HG03045 (cell line): ENCODE results near the gene KCNAB1.
A peak's percentile ranks its signal among the peaks of the same experiment; 100 is the strongest.

Experiments used
- ATAC-seq: cut with Tn5 transposase; IDR thresholded peaks from one replicate; pipeline ENCODE4 v1.9.1; 2021; ENCODE audit warnings: mild to moderate bottlenecking, moderate library complexity; ENCODE audit not compliant: unreplicated experiment

KCNAB1 gene

DNA sequence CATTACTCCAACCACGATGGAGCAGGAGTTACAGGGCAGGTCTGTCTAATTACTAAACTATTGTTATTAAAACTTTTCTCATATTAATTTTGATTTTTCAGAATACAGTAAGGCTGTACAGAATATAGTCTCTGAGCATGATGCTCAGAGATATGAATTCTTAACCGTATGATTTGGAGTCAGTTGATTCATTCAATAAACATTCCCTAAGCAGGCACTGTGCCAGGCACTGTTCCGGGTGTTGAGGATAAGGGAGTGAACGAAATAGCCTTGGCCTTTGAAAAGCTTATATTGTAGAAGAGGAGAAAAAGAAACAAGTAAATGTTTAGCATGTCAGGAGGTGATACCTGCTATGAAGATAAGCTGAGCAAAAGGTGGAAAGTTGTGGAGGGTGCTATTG lies 187.3 kb downstream of the KCNAB1 start:
- no peak for ATAC-seq

DNA sequence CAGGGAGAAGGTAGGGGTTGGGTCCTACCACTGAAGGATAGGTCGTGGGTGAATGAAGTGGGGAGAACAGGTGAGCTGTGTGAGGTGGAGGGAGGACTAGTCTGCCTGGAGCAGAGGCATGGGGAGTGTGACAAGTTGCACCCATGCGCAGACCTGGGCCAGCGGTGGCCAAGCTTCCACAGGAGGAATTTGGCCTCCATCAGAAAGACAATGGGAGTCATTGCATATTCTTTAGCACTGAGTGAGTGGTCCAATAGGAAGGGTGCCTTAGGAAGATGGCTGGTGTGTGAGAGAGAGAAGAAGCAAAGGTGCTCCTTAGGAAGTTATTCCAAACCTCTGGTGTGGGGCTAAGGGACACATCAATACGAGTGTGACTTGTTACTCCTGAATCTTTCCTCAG lies 191.1 kb downstream of the KCNAB1 start:
- no peak for ATAC-seq

DNA sequence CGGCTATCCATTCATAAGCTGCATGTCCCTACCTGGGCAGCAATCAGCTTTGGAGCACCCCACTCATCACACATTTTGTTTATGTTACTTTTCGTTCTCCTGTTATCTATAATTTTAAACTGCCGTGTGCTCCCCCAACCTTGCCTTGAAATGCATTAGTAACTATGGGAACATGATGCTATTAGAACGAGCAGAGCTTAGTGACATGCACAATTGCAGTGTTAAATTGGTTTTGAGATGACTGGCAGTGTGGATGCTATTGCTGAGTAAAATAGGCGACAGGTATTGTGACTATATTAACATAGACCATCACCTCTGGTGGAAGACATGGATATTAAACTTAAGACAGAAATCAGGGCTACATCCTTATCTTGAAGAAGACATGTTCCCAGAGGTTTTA lies 191.6 kb downstream of the KCNAB1 start:
- ATAC-seq, result no peak

DNA sequence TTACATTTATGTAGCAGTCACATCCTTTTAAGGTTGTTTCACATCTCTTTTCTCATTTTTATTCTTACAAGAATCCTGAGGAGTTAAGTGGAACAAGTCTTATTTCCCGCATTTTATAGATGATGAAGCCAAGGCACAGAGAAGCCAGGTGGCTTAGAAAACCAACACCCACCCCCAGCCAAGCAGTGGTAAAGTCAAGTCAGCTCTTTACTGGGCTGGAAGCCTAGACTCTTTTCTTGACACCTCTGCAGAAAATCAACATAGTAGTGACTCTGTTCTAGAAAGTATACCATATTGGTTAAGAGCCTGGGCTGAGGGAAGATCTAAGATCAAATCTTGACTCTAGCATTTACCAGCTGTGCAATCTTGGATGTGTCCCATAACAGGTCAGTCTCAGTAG lies 195.7 kb downstream of the KCNAB1 start:
- no peak for ATAC-seq

DNA sequence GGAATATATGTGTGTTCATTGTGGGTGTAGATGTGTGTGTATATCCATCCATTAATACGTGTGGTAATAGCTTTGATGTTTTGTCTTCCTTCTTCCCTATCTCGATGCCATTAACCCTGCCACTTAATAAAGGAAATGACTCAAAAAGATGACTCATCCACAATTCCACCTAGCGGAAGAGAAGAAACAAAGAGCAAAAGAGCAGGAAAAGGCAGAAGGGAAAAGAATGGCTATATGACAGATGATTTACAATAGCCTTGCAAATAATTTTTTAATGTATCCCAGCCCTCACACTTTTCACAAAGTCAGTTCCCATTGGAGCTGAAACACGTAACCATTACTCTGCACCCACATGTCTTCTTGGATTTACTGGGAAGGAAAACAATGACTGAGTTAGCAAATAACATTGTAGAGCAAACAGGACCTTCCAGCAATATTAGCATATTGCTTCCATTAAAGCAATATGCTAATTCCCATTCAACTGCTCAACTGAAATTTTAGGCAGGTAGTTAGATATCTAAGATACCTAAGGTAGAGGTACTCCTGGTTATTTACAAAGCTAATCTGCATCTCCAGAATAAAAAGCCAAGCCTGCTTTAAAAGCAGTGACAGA lies 197.2 kb downstream of the KCNAB1 start:
- ATAC-seq, result no peak

DNA sequence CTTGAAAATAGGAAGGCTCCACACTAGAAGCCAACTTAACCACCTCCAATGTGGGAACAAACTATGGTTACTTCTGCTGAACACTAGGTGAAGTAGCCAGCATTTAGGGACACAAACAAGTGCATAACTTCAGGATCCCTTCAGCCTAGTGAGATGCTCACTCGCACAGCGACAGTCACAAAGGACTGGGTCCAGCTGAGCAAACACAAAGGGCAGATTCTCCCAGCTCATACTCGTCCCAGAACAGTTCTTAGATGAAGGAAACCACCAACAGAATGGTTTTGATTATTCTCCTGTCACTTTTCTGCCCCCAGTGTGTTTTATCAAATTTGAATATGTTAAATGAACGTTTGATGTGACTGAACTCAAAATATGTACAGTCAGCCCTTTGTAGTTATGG lies 201.6 kb downstream of the KCNAB1 start:
- ATAC-seq, result no peak

DNA sequence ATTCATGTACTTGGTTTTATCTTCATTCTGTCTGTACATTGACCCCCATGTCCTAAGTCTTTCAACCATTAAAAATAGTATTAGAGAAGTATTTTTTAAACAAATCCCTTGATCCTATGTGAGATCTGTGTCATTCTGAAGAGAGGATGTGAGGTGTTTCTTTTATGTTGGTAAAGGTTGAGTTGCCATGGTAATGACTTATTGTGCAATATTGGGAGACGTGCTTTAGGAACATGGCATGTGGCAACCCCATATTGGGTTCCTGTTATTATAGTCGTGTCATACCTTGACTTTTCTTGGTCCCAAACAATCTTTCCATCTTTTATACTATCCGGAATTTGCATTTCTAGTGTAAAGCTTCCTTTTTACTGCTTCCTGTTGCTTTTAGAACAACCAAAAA lies 203.1 kb downstream of the KCNAB1 start:
- ATAC-seq, result no peak

DNA sequence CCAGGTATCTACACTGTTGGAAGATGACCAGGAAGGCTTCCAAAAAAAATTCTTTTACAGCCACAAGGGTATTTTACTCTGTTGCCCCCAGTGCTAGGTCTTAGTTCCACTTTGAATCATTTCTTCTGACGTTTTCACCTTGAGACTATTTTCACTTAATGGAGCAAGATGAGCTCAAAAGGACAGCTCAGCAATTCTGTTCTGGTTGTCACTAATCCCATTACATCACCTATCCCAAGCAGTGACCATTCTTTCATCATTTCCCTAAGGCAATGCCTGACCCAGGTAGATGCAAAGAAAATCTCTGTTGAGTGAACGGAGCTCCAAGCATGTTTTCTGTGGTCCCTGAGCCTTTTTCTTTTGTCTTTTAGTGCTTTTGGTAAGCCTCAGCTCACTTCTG lies 210.0 kb downstream of the KCNAB1 start:
- no peak for ATAC-seq

DNA sequence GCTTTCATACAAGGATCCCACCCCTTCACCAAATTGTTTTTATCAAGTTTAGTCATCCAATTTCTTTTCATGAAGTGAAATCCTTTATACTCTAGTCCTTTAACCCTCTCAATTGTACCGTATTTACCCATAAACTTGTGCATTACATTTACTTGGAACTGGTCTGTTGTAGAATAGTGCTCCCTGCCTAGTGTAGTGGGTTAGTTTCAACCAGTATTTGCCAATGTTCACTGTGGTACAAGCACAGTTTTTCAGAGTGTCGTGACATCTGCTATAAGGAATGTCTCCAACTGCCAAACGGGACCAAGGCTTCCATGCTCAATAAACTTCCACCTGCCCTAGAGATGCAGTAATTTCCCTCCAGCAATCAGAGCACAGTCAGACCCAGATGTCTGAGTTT lies 211.9 kb downstream of the KCNAB1 start:
- no peak for ATAC-seq

DNA sequence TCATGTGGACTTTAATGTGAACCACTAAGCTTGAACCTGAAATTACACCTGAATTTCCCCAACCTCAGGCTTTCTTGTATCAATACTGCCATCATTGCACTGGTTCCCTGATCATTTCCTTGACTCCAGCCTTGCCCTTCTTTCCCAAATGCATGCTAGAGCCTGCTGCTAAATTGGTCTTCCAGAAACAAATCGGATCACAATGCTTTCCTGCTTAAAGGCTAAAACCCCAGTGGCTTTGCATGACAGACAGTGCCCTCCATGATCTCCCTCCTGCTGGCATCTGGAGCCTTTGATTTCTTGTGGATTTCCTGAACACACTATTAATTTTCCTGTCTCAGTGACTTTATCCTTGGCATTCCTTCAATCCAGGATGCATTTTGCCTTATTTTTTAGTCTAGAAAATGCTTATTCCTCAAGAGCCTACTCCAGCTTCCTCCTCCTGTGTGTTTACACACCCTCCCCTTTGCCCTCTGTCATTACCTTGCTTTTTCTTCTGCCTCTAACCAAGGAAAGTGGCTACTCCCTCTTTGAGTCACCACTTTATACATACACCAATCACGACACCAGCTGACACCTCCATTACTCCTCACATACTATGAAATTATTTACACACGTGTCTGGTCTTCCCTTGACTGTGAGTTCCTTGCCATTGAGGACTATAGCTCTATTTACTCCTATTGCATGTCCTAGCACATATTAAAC lies 214.6 kb downstream of the KCNAB1 start:
- no peak for ATAC-seq

DNA sequence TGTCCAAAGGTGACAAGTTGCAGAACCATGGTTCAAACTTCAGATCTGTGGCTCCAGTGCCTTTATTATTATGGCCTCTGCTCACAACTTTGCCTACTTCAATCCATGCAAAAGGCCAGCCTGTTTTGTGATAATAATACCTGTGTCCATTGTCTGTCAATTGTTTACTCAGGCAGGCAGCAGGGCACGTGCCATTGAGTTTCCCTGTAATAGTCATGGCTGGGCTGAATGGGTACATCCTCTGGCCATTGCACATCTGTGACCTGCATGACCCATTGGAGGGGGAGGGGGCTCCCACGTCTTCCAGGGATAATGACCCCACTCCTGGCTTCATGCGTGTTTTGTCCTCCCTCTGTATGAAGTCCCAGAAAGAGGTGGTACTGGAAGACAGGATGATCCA lies 219.1 kb downstream of the KCNAB1 start:
- ATAC-seq, result no peak

DNA sequence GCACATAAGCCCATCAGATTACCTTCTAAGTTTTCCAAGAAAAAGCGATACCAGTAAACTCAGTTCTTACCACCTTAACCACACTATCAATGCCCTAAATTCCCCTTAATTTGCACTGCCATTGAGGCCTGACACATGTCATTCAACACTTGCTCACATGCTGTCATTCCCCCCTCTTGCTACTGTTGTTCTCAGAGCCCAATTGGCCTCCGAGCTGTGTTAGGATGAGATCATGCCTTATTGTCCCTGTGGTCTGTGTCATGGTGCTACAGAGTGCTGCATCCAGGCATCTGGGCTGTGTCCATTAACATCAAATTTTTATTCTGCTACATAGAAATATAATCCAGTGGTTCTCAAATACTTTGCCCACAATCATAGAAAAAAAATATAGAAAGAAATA lies 221.0 kb downstream of the KCNAB1 start:
- ATAC-seq, result no peak

DNA sequence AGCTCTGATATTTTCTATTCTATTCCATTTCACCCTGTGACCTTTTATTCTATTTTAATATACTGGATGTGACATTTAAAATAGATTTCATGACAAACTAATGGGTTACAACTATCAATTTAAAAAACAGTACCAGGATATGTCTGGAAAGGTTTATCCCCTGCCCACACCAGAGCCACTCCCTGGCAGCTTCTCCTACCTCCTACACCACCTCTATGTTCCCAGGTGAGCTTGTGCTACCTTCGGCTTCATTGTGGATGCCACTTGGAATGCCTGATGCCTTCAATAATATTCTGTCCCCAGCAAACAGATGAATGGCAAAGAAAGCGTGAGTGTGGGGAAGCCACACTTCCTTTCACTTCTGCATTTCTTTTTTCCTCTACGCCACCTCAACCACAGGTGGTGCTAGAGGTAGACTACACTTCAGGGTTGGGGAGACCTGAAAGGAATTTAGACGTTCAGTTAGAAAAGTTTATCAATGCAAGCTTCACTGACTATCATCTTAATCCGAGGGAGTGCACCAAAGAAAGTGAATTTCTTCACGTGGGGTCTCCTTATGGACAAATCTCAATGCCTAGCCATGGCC lies 221.5 kb downstream of the KCNAB1 start:
- ATAC-seq, result peak; percentile 99

DNA sequence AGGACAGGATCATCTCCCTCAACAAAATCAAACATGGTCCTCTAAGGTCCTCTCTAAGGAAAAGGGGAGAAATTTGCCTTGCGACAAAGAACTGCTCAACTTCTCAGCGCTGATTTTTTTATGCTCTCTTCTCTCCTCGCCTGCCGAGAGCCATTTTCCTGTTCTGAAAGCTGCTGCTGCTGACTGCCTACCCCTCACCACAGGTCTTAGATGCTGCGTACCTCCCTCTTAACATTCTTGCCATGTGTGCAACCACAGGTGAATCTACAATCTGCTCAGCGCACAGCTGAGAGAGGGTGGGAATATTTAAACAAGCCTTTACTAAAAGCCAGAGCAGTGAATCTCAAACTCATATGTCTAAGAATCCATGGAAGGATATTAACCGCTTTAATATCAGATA lies 223.8 kb downstream of the KCNAB1 start:
- no peak for ATAC-seq

DNA sequence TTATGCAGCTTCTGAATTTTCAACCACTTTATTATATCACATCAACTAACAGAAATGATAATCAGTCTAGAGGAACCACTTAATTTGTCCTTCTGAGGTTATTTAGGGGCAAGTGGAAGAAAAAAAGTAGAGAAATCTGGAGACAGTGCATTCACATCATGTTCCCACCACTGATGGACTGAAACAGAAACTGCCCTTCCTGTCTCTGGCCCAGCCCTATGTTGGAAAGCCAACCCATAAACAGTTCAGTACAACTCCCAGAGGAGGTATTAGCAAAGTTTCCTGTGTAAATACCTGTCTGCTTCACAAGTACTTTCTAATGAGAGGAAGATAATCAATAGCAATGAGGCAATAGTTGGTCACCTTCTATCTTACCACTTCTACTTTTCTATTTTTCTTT lies 228.7 kb downstream of the KCNAB1 start:
- no peak for ATAC-seq

DNA sequence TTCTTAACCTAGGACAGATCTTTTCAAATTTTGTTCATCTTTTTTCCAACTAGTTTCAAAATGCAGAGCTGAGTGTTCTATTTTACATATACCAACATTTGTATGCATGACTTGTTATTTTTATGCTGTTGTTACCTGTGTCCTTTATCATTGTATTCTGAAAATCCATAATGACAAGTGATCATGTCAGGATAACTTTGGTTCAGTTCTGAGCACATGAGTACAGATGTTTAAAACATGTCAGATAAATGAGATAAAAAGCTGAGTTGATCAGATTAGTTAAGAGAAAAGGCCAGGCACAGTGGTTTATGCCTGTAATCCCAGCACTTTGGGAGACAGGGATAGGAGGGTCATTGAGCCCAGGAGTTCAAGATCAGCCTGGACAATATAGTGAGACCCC lies 229.6 kb downstream of the KCNAB1 start:
- no peak for ATAC-seq

DNA sequence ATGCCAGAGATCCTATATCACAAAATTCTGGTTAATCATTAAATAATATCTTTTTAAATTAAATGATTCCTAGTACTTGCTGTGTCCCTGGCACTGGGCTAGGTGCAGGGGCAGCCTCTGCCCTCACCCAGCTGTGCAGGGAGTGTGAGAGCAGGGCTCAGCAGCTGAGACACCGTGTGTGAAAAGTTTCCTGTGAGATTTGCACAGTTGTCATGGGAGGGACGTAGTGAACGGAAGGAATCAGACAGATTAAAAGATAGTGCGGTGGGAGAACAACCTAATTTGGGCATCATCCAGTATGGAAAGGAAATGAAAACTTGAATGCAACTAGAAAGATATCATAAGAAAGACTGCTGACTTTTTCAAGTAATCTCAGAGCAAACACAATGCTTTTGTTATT lies 230.4 kb downstream of the KCNAB1 start:
- no peak for ATAC-seq

DNA sequence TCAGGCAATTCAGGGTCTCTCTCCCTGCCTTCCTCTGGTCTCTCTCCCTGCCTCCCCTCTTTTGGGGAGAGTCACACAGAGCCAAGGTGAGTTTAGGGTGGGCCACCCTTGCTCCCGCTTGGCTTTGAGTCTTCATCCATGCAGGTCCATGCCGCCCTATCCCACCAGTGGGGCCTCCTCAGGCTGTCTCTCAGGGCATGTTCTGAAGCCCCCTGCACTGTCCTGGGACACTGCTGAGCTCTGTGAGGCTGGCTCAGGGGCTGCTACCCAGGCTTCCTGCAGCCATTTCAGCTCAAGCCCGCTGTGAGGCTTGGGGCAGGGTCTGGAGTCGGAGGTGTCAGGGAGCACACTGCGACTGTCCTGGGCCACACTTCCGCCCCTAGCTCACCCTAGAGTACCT lies 231.4 kb downstream of the KCNAB1 start:
- no peak for ATAC-seq

DNA sequence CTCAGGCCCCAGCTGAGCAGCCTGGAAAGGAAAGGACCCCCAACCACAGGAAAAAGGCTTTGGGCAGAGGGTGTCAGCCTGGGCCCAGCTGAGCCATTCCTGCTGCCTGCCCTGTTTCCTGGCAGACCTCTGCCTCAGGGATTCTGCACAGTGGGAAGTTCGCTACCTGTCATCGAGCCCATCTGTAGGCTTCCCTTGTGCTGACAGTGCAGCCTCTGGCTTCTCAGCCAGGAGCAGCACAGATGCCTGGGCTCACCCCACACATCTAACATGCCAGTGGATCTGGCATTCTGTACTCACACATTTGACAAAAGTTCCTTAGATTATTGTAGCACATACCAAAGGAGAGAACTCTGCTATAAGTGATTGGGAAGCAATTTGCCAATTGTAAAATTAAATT lies 232.3 kb downstream of the KCNAB1 start:
- no peak for ATAC-seq

DNA sequence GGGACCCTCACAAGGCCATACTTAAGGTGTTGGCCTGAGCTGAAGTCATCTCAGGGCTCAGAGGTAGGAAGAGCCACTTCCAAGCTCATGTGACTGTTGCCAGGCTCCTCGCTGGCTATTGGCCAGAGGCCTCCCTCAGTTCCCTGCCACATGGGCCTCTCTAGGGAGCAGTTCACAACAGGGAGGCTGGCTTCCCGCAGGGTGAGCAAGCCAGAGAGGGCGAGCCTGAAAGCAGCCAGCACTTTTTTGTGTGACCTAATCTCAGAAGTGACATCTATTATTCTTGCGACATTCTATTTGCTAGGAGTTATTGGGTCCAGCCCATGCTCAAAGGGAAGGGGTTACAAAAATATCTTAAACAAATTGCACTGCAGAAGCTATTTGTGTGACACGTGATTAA lies 233.2 kb downstream of the KCNAB1 start:
- no peak for ATAC-seq

DNA sequence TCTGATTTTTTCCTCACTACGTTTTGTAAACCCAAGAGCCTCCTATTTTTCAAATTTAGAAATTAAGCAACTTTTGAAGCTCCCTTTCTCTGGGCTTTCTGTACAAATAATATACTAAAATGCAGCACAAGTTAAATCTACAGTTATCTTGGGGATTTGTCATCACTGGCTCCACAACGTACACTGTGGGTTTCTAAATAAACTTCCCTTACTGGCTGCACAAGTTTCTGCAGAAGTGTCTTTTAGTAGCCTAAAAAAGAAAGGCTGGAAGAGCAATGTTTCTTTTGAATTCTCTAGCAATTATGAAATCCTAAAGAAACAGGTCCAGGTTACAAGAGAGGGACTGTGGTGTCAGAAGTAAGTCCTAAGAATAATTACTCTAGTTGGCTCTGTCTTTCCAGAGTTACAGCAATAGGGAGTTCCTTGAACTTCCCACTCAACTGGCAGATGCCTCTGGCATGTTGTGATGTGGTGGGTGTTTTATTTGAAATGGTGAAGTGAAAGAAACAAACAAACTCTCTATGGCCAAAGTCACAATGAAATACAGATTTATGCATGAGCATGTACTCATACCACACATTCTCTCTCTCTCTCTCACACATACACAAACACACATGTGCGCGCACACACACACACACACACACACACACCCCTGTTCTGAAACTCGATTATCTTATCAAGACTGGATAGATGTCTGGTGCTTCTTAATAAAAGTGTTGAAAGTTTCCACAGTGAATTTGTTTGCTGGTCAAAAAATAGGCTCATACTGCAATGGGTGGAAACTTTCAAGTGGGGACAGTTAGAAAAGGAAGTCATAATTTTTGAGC lies 236.4 kb downstream of the KCNAB1 start:
- no peak for ATAC-seq

DNA sequence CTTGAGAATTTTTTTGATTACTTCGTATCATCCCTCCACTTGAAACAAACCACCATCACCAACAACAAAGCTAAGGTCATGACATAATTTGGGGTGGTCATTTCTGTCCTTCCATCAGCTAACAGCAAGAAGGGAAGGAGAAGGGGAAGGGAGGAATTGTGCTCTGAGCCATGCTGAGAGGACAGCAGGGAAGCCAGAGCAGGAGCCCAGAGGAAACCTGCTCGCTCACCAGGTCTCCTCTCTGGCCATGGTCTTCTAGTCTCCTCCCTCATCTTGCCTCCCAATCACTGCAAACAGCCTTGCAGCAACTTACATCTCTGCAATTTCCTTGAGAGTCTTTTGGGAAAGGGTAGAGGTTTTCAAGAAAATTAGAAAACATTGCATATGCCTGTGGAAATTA lies 237.9 kb downstream of the KCNAB1 start:
- ATAC-seq, result no peak
